Neural progenitor cell (in vitro differentiated cells): ENCODE results near the gene CARS2.

ENCODE experiments used
- CTCF ChIP-seq: fragments of 200-600 bp; sonication (generic); IDR thresholded peaks from 2 replicates; pipeline ENCODE4 v1.5.1; 2017; ENCODE audit warnings: antibody characterized with exemption, mild to moderate bottlenecking
- EZH2 ChIP-seq: fragments of 200-600 bp; sonication (generic); IDR thresholded peaks from 2 replicates; pipeline ENCODE4 v1.6.1; 2017; ENCODE audit warnings: antibody characterized with exemption, mild to moderate bottlenecking, moderate library complexity
- EZH2phosphoT487 ChIP-seq: fragments of 200-600 bp; sonication (generic); IDR thresholded peaks from 2 replicates; pipeline ENCODE4 v1.6.1; 2017; ENCODE audit warnings: antibody characterized with exemption

GRCh38 chr13:110669036-110669435 is 36.9 kb downstream of the CARS2 start:
- TF ChIP-seq EZH2phosphoT487 (no peak), CTCF (no peak), EZH2 (no peak)
